ENCODE data around the gene BLID.

DNA sequence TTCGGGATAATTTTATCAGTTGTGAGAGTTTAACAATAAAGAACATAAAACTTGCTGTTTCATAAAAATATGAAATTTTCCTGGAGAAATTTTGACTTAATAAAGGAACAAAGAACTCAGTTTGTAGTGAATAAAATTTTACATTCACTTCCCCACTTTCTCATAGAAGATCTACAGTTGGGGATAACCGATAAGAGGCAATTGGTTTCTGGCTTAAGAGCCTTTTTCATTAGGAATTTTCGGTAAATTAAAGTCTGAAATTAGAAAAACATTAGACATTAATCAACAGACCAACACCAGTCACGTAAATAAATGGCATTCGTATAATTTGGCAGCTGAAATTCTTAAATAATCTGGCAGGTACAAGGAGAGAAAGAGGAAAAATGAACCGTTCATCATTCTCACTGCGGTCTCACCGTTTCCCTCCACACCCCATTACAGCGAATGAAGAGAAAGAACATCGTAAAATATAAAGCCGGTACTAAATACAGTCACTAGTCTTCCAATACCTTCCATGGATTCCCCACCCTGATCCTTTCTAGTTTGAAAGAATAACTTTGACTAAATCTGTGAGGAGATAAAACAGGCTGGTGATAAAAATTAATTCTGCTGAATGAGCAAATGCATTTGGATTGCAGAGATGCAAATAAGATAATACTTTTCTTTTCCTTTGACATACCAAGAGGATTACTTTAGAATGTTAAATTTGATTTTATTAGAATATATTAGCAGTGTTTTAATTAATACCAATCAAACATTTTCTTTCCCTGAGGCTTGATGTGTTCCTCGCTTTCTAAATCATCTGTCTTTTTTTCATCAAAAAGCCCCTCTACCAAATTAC, 19.5 kb downstream of the BLID start:
- TF ChIP-seq EZH2 (IDR thresholded peaks at IDR 0.05; ENCODE audit: low read length, unreplicated experiment) = no peak
- TF ChIP-seq, protein P1, sequence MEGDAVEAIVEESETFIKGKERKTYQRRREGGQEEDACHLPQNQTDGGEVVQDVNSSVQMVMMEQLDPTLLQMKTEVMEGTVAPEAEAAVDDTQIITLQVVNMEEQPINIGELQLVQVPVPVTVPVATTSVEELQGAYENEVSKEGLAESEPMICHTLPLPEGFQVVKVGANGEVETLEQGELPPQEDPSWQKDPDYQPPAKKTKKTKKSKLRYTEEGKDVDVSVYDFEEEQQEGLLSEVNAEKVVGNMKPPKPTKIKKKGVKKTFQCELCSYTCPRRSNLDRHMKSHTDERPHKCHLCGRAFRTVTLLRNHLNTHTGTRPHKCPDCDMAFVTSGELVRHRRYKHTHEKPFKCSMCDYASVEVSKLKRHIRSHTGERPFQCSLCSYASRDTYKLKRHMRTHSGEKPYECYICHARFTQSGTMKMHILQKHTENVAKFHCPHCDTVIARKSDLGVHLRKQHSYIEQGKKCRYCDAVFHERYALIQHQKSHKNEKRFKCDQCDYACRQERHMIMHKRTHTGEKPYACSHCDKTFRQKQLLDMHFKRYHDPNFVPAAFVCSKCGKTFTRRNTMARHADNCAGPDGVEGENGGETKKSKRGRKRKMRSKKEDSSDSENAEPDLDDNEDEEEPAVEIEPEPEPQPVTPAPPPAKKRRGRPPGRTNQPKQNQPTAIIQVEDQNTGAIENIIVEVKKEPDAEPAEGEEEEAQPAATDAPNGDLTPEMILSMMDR (conservative IDR thresholded peaks at IDR 0.05; ENCODE audit: low read depth, low read length) = no peak
- no peak for TF ChIP-seq EZH2phosphoT487 (IDR thresholded peaks at IDR 0.05; ENCODE audit: borderline replicate concordance, low read length)

All from PC-3 (cell line).